GM13977 (cell line): ENCODE results near the gene RAB44.

Experiments
- DNase-seq: peaks from one replicate; pipeline ENCODE4 v3.0.0; 2012; ENCODE audit warnings: low spot score
- in situ Hi-C: fragments of 300-500 bp; cut with MboI; formaldehyde crosslinking; loops from one replicate; pipeline ENCODE4 v1.12.0; 2022; ENCODE audit warnings: low sequenced_read_pairs, low pct_unique_long_range_greater_than_20kb, mixed read lengths, inconsistent platforms; ENCODE audit not compliant: unreplicated experiment
- TF ChIP-seq, protein P1 (sequence below): IDR thresholded peaks from 2 replicates; pipeline ENCODE4 v1.5.1; 2012; ENCODE audit warnings: mild to moderate bottlenecking, control low read depth; ENCODE audit not compliant: insufficient read depth; ENCODE audit errors: extremely low read depth, missing control alignments

Gene RAB44

DNA sequence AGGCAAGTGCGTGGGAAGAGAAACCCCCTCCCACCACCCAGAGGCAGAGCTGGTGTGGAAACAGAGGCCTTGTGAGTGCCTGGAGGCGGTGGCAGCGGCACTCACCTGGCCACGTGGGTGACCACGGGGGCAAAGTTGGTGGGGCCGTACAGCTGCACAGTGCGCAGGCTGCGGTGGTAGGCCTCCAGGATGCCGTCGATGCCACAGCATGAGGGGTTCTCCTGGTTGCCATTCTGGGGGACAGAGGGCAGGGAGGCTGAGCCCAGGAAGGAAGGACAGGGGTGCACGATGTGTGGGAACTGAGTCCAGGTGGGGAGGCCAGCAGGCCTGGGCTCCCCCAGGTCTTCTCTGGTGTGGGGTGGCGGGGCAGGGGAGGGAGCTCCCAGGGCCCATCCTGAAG lies 47.7 kb downstream of the RAB44 start:
- TF ChIP-seq, protein P1, sequence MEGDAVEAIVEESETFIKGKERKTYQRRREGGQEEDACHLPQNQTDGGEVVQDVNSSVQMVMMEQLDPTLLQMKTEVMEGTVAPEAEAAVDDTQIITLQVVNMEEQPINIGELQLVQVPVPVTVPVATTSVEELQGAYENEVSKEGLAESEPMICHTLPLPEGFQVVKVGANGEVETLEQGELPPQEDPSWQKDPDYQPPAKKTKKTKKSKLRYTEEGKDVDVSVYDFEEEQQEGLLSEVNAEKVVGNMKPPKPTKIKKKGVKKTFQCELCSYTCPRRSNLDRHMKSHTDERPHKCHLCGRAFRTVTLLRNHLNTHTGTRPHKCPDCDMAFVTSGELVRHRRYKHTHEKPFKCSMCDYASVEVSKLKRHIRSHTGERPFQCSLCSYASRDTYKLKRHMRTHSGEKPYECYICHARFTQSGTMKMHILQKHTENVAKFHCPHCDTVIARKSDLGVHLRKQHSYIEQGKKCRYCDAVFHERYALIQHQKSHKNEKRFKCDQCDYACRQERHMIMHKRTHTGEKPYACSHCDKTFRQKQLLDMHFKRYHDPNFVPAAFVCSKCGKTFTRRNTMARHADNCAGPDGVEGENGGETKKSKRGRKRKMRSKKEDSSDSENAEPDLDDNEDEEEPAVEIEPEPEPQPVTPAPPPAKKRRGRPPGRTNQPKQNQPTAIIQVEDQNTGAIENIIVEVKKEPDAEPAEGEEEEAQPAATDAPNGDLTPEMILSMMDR: no peak
- in situ Hi-C loops: no loop called here
- DNase-seq: no peak

DNA sequence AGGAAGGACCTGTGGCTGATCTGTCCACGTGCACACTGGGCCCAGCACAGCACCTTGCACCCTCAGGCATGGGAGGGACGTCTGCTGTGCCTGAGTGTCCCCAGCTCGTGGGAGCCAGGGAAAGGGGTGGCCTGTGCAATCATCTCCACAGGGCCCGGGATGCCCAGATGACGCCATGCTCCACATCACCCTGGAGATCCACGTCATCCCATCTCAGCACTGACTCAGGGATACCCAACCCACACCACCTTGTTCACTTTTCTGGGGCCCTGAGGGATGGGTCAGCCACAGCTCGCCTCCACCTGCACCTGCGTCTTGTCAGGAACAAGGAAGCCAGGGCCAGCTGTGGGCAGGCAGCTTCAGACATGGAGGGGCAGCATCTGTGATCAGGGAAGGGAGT lies 48.2 kb downstream of the RAB44 start:
- in situ Hi-C loops: no loop called here
- no peak for DNase-seq

DNA sequence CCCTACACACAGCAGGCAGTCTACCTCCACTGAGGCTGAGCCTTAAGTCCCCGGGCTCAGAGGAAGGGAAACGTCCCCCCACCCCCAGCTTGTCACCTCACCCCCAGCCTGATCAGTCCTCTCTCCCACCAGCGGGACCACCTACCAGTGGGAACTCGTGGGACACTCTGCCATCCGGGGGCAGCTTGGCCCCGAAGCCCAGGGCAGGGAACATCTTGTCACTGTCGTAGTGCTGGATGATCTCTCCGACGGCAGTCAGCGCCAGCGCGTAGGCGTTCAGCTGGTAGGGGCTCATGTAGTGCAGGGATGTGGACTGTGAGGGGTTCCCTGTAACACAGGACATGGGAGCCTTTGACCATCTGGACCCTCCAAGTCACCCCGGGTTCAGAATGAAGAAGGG lies 48.6 kb downstream of the RAB44 start:
- TF ChIP-seq, protein P1: no peak
- in situ Hi-C loops: no loop called here
- no peak for DNase-seq

More for the DNA sequence above, 48.2 kb downstream of the RAB44 start:
- TF ChIP-seq, protein P1: no peak

DNA sequence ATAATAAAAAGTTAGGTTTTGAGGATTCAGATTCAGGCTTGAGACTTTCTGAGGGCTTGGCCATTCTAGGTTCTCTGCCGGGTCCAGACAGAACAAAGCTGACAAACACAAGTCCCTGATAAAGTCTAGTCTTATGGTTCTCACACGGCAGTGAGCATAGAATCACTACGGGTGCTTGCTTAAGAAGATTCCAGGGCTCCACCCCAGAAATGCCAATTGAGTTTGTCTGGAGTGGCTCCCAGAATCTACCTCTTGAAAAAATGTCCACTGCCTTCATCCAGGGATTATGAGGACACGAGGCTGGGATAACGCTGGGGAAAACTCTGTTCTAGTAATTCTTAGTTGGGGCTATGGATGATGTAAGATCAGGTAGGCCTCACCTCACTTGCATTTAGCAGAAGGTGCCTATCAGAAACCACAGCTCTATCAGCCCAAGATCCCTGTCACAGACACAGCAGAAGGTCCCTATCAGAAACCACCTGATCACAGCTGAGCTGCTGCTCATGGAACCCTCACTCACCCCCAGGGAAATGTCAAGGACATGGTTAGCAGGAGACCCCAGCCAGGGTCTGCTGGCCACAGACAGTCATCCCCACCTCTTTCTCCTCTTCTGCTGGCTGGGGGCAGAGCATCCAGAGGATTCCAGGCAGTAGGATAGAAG lies 52.3 kb downstream of the RAB44 start:
- TF ChIP-seq, protein P1: no peak
- no peak for DNase-seq
- in situ Hi-C loops: loop anchor here (10.0 to 25.0 kb wide), 2 partner anchors 135 to 462 kb away; no protein-coding TSS in a partner anchor

DNA sequence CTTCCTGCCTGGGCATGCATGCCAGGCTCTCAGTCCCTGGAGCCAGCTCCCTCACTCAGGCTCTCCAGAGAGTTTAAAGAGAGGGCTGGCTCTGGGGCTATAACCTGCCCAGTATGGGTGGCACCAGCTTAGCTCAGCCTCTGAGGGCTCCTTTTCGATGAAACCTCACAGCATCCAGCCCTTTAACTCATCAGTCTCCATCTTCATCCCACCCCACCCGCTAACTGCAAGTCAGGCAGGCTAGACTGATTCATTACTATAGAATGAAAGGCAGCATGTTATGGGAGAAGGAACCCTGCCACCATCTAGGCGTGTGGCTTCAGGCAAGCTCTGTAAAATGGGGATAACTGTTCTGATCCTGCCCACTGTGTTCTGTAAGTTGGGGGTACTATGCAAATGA lies 53.5 kb downstream of the RAB44 start:
- TF ChIP-seq, protein P1: no peak
- DNase-seq: no peak
- in situ Hi-C loops: loop anchor here (10.0 to 25.0 kb wide), 2 partner anchors 136 to 461 kb away; no protein-coding TSS in a partner anchor

DNA sequence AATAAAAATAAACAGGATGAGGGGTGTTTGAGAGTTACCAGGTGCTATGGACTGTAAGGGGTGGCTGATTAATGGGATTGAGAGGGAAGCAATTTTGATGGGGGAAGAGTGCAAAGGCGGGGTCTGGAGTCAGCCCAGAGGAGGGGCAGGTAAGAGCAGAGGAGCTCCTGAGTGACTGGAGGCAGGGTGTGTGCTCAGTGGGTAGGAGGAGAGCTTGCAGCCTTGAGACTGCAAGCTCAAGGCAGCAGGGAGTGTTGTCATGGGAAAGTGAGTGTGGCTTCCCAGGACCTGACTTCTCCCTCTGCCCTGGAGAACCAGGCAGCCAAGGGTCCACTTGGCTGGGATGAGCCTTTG lies 54.2 kb downstream of the RAB44 start:
- no peak for DNase-seq
- in situ Hi-C loops: loop anchor here (10.0 to 25.0 kb wide), 2 partner anchors 137 to 460 kb away; no protein-coding TSS in a partner anchor
- TF ChIP-seq, protein P1: no peak
